GM21526 (cell line): ENCODE data around the gene CD82.
A peak's percentile ranks its signal among the peaks of the same experiment; 100 is the strongest.
"Not testable (repeated sequence)": the region's sequence is repeated elsewhere in the genome, so short reads cannot be mapped to it uniquely, and the experiment has no call there.

Source experiments
- ATAC-seq: cut with Tn5 transposase; IDR thresholded peaks from one replicate; pipeline ENCODE4 v1.9.1; 2021; ENCODE audit warnings: moderate library complexity; ENCODE audit not compliant: unreplicated experiment, low FRiP score

CD82 gene

DNA sequence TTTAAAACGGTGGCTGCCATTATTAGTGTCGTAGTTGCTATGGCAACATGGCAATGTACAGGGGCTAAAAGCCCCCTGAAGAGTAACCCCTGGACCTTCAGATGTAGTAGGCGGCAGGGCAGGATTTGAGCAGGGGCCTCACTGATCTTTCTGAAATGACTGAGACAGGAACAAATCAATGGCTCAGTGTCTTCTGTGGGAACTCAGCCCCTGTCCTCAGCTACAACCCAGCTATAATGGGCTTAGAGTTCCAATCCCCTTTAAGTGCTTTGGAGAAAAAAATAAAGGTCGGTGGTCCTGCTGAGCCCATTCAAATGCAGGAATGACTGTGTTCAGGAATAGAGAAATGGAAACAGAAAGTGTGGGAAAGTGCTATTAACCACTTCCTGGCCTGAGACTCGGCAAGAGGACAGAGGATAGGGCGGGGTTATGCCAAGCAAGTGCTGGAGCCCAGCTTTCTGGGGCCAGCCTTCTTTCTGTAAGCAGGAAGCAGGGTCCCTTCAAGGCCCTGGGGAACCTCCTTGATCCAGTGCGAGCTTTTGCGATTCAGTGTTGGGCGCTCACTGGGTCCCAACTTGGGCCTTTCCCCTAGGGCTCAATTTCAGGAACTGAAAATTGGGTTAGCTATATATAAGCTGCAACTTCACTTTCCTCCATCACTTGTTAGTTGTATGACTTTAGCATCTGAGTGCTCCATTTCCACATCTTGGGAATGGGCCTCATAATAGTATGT lies 6.1 kb upstream of the CD82 start:
- peak; percentile 65 for ATAC-seq

- not testable (repeated sequence) for ATAC-seq
These were observed 5.5 kb upstream of the CD82 start for GRCh38 chr11:44559940-44560300.

DNA sequence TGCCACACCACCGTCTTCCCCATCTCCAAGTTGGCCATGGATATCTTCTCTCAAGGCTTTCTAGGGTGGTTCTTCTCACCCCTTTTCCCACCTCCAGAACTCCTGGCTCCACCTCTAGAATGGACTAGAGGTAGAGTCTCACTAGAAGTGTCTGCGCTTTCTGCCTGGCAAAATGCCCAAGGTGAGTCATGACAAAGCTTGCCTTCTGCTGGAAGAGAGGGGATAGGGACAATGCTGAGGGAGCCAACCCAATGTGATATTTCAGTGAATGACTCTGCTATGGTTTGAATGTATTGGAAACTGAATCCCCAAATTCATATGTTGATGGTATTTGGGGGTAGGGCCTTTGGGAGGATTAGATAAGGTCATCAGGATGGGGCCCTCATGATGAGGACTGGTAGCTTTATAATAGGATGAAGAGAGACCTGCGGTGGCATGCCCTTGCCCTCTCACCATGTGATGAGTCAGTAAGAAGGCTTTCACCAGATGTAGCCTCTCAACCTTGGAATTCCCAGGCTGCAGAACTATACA lies 4.1 kb upstream of the CD82 start:
- ATAC-seq, result no peak

- ATAC-seq, result no peak
These were observed 3.3 kb upstream of the CD82 start for GRCh38 chr11:44561964-44562734.

DNA sequence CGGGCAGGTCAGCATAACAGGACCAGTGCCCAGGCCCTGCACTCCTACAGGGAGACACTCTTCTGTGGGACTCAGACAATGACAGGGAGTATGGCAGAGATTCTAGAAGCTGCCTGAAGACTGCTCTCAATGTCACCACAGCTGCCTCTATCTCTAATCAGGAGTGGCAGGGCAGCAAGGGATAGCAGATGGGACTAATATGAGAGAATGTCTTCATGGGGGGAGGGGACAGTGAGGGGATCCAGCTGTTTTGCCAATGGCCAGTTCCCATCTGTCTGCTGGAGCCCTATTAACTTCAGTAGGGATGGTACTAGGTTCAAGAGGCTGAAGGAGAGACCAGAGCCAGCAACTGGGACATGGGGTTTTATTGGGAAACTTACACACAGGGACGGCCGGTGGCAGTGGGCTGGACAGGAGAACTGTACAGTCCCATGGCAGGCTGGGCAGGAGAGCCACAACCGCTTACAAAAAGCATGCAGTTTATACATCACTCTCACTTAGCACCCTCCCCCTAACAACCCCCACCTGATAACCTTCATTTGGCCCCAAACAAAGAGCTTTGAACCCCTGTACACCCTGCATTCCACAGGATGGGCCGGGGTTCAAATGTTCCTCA lies 2.5 kb upstream of the CD82 start:
- ATAC-seq, result no peak

DNA sequence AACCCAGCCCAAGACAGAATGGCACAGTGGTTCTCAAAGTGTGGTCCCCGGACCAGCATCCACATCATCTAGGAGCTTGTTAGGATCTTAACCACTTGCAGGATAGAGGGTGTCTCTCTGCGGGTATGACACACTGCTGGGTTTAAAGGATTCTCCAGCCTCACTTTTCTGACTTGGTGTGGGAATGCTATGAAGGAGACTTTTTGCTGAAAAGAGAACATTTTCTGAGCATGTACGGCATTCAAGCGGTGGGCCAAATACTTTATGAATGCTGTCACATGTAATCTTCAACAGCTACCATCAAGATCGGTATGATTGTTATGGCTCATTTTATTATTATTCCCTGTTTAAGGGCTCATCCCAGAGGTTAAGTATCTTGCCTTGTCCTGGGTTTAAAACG lies 1.8 kb upstream of the CD82 start:
- no peak for ATAC-seq

DNA sequence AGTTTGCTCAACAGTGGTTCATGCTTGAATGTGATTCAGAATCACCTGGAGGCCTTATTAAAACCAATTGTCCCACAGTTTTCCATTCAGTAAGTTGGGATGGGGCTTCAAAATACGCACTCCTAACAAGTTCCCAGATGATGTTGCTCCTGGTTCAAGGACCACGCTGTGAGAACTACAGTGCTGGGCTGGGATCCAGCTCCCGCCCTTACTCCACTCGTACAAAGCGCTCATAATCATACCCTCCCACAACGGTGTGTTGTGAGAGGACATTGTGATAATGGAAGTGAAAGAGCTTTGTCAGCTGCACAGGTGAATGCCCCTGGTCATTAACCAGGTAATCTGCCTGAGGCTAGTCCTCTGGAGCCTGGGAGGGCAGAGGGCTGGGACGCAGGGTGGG lies 1.3 kb upstream of the CD82 start:
- no peak for ATAC-seq

DNA sequence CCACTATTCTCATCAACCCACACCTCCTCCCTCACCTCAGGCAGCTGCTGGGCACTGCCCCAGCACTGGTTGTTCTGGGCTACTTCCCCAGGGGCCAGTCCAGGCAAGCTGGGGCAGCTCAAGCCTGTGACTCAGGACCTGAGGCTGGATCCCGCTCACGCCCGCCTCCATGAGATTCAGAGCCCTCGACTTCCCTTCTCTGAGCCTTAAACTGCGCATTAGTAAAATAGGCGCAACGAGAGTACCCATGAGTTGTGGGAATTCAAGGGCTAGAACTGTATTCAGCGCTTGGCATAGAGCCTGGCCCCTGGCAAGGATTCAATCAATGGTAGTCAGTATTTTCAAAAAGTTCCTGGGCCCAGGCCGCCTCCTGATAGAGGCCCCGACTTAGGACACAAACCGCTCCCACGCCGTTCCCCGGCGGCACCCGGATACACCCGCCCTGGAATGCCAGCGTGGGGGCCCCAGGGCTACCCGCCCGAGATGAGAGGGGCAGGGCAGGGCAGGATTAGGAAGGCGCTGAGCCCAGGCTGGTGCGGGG lies 723 bp upstream of the CD82 start:
- no peak for ATAC-seq

- no peak for ATAC-seq
These were observed 788 bp downstream of the CD82 start for GRCh38 chr11:44565953-44566949.

DNA sequence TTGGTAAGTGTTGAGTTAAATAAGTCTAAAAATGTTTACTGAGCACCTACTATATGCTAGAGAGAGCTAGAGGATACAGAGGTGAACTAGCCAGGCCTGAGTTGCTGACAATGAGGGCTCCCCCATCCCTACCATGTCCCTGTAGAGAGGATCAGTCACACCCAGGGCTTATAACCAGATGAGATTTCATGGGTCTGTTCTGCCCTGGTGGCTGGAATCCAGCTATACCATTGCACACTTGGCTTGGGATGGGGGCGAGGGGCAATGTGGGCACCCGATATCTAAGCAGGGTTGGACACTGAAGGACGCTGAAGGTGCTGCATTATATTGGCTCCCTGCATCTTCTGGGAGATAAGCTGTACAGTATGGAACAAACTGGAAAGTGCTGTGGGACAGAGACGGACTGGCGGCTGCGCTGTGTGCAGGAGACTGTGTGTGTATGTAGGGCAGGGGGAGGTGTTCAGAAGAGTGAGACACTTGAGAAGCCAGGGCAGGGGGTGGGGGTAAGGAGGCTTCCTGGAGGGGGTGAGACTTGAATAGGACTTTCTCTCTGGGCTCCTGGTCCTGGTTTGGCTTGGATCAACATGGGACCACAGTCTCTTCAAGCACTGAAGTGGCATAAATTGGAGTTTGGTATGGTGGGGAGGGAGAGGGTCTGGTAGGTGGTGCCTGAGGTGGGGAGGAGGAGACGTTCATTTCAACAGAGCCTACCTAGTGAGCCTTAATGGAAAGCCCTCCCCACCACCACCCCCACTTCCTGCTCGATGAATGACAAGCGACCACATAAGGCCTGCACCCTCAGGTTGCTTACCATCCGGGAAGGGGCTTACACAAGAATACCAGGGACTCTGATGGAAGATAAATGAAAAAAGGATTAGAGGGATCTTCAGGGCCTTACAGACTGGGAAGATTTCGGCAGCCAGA lies 1.8 kb downstream of the CD82 start:
- no peak for ATAC-seq

- no peak for ATAC-seq
These were observed 2.4 kb downstream of the CD82 start for GRCh38 chr11:44567876-44568256.

DNA sequence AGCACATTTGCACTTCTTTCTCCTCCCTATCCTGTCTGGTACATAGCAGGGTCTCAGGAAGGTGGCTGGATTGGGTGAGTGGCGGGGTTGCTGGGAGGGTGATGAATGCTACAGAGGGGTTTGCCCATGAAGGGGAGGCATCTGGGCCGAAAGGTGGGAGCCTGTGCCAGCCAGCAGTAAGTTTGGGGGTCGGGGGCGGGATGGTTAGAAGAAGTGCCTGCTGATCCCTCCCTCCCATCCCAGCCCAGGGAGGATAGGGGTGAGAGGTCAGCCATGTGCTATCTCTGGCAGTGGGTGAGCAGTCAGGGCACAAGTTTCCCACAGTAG lies 2.8 kb downstream of the CD82 start:
- no peak for ATAC-seq

- peak; percentile 36 for ATAC-seq
These were observed 3.4 kb downstream of the CD82 start for GRCh38 chr11:44568658-44569473.

- no peak for ATAC-seq
These were observed 5.1 kb downstream of the CD82 start for GRCh38 chr11:44570411-44571155.

GRCh38 chr11:44571871-44572270 lies 6.4 kb downstream of the CD82 start:
- ATAC-seq, result no peak

DNA sequence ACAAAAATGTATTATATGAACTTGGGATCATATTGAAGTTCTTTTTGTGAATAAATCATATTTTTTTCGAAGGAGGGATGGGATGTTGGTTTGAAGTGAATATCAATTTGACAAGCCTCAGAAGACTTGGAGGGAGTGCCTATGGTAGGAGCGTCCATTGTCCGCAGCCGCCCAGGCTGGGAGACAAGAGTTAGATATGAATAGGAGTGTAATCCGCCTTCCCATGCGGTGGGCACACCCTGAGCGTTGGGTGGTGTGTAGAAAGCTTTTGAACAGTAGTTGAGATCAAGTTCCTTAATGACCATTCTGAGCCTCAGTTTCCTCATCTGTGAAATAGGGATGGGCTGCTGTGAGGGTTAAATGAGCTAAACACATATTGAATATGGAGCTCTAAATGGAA lies 7.0 kb downstream of the CD82 start:
- ATAC-seq, result no peak

DNA sequence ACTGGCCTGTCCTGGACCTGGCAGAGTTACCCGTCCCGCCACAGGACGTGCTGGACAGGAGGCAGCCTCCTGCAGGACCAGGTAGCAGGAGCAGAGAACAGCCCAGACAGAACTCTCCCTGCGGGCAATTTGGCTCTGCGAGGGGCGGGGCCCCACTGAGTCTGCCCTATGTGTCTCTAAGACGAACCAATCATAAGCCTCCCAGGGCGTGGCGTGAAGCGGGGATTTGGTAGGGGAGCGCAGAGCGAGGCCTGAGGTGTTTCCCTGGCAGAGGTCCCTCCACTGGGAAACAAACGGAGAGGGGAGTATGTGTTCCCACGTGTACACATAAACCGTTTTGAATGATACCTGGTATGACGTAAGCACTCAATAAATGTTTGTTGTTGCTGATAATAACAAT lies 7.4 kb downstream of the CD82 start:
- no peak for ATAC-seq

GRCh38 chr11:44573333-44573732 lies 7.9 kb downstream of the CD82 start:
- no peak for ATAC-seq
